Fibroblast of skin of left biceps (primary cell): ENCODE results near the gene DDTL.

ENCODE experiments used
- DNase-seq, 2 experiments: peaks; one replicate each; pipeline ENCODE4 v3.0.0-alpha.2; 2013; ENCODE audit warnings: low read depth in 2 of 2

DDTL gene

GRCh38 chr22:24006207-24006913 lies 39.7 kb downstream of the DDTL start:
- no peak for DNase-seq

- no peak for DNase-seq
These were observed 40.2 kb downstream of the DDTL start for GRCh38 chr22:24006914-24007214.

GRCh38 chr22:24007253-24008021 lies 40.7 kb downstream of the DDTL start:
- no peak for DNase-seq

GRCh38 chr22:24008022-24008283 lies 41.3 kb downstream of the DDTL start:
- no peak for DNase-seq

- no peak for DNase-seq
These were observed 41.9 kb downstream of the DDTL start for GRCh38 chr22:24008381-24009226.

- no peak for DNase-seq
These were observed 42.7 kb downstream of the DDTL start for GRCh38 chr22:24009227-24010017.

- no peak for DNase-seq
These were observed 43.3 kb downstream of the DDTL start for GRCh38 chr22:24010018-24010391.

GRCh38 chr22:24011735-24012068 lies 45.0 kb downstream of the DDTL start:
- DNase-seq: no peak

- DNase-seq: no peak
These were observed 49.5 kb downstream of the DDTL start for GRCh38 chr22:24016156-24016555.

GRCh38 chr22:24021304-24021703 lies 54.6 kb downstream of the DDTL start:
- no peak for DNase-seq
